NCI-H2107 (cell line): Measurements from ENCODE around the gene IMPA2.

Experiments
- DNase-seq: peaks from one replicate; lab custom pipeline; 2025; lab: John Stamatoyannopoulos, UW

The IMPA2 gene

DNA sequence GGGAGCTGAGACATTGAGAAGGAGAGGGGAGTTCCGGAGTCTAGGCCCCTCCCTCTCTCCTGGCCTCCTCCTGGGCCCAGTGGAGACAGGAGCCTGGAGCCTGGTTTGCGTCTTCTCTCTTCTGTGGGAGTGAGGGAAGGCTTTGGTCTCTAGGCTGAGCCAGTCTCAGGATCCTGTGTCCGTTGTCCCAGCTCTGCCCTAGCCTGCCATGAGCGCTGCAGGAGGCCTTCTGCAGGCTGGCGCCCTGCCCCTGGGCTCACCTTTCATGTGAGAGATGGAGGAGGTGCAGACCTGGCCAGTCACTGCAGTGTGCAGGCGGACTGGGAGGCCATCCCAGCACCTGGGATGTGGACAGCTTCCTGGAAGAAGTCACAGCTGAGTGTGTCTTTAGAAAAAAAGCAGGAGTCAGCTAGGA lies 8.7 kb downstream of the IMPA2 start:
- no peak for DNase-seq

DNA sequence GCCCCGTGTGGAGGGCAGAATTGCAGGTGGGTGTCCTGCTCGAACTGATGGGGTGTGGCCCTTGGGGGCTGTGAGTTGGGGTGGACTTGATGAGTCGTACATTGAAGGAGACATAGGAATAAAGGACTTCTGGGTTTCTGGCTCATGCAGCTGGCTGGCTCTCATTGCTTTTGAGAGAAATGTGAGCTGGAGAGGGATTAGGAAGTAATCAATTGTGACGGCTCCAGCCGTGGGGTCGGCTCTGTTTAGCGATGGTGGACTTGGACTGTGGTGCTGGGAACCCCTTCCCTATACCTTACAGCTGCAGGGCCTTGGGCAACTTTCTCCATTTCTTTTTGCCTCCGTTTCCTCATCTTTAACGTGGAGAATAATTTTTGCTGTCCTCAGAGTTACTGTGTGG lies 9.2 kb downstream of the IMPA2 start:
- no peak for DNase-seq

GRCh38 chr18:11991021-11991795 lies 9.9 kb downstream of the IMPA2 start:
- no peak for DNase-seq

DNA sequence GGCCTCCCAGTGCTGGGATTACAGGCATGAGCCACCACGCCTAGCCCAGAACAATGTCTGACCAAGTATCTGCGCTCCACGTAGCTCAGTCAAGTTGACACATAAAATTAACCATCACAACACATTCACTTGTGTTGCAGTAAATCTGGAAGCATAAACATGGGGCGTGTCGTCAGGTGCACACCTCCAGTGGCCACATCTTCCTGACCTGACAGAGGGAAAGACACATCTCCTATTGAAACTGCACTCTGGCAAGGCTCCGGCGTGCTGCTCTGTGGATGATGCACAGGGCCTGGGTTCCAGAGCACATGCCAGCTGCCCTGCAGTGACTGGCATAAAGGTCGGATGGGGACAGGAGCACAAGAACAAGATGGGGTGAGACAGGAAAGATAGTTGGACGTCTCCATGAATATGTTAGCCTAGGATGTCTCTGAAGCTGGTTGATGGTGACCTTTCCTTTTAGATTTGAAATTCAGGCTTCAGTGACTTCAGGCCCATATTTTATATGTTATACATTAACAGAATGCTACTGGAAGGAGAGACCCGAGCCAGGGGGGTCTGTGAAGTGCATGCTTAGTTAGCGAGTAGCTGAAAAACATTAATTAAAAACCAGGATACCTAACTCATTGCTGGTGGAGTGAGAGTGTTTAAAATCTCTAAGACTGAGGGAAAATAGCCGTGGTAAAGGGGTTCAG lies 10.9 kb downstream of the IMPA2 start:
- DNase-seq = no peak

DNA sequence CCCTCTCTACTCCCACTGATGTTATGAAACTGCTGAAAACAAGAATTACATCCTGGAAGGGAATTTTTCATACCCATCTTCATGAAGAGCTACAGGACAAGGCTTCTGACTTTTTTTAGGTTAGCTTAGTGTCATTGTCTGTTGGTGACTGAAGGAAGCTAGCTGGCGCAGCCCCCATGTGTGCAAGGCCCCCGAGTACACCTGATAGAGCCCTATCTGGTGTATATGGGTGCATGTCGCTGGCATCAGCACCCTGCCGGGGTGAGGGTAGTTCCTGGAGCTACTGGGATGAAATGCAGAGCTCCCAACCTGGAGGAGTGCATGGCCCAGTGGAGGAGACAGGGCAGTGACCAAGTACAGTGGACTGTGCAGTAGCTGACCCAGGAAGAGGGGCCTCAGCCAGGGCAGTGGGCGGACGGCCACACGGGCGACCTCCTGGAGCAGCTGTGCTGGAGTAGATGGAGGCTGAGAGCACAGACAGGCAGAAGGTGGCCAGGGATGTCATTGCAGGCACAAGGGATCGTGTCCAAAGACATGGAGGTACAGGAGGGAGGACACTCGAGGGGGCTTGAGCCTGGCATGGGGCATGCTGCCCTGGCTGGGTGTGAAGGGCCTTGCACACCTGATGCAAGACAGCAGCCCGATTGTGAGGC lies 12.1 kb downstream of the IMPA2 start:
- no peak for DNase-seq

DNA sequence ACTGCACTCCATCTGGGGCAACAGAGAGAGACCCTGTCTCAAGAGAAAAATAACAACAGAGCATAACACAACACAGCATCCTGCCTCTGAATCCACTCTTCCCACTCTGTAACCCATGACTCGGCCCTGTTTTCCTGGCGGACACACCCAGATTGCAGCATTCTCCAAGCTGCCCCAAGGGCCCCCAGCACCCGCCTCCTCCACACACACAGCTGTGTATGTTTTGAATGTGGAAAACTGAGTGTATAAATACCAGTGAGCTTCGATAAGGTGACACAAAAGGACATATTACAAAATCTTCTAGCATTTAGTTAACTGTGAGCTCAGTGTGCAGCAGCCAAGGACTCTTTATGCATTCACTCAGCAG lies 13.0 kb downstream of the IMPA2 start:
- no peak for DNase-seq

GRCh38 chr18:11994703-11995444 lies 13.6 kb downstream of the IMPA2 start:
- no peak for DNase-seq

DNA sequence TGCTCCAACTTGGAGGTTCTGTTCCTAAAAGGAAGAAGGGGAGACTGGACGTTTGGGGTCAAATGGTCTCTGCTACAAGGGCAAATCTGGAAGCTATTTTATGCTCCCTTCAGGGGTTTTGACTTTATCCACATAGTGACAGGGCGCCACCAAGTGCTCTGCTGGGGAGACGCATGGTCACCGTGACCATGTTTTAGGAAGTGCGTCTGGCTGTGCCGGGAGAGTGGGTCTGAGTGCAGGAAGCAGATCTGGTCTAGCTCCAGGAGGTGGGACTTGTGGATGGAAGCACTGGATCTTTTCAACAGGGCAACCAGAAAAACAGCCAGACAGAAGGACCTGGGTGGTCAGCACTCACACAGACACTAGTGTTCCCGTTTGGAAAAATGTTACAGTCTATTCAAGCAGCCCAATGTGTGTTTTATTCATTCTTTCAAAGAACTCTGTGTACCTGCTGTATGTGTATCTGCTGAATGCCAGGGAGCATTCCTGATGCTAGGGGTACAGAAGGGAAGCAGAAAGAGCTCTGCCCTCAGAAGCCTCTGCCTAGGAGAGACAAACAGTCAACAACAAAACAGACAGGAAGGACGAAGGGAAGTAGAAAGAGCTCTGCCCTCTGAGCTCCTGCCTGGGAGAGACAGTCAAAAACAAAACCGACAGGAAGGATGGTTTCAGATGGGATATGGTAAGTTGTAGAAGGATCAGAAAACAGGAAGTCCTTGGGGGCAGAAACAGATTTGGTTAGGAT lies 14.3 kb downstream of the IMPA2 start:
- DNase-seq = no peak

- no peak for DNase-seq
These were observed 15.0 kb downstream of the IMPA2 start for GRCh38 chr18:11996190-11996754.

DNA sequence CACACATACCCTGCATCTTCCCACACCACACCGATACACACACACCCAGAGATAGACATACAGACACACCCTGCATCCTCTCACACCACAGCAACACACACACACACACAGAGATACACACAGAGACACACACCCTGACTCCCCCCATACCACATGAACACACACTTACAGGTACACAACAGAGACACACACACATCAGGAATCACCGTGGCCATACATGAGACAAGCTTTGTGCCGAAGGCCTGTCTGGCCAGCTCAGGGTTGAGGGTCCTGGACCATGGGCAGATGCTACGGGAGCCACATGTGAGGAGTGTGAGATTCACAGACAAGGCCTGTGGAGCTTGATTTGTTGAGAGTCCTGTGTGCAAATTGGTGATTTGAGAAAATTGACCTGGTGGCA lies 15.6 kb downstream of the IMPA2 start:
- DNase-seq = no peak

GRCh38 chr18:11997466-11997865 lies 16.2 kb downstream of the IMPA2 start:
- no peak for DNase-seq

DNA sequence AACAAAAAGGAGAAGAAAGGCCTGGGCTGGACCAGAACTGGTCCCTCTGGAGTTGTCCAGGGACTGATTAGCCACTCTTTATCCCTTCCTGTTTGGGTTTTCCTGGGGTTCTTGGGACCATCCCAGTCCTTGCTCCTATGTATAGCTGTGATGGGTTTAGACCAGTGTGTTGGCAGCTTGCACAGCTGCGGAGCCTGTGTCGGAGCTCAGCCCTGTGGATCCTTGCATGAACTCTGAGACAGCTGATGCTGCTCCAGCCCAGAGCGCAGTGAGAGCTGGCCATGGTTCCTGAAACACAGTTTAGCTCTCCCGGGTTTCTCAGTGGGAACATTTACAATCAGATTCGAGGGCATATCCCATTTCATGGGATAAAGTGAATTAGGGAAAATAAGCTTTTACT lies 16.9 kb downstream of the IMPA2 start:
- no peak for DNase-seq

GRCh38 chr18:11999429-11999828 lies 18.1 kb downstream of the IMPA2 start:
- DNase-seq = no peak

DNA sequence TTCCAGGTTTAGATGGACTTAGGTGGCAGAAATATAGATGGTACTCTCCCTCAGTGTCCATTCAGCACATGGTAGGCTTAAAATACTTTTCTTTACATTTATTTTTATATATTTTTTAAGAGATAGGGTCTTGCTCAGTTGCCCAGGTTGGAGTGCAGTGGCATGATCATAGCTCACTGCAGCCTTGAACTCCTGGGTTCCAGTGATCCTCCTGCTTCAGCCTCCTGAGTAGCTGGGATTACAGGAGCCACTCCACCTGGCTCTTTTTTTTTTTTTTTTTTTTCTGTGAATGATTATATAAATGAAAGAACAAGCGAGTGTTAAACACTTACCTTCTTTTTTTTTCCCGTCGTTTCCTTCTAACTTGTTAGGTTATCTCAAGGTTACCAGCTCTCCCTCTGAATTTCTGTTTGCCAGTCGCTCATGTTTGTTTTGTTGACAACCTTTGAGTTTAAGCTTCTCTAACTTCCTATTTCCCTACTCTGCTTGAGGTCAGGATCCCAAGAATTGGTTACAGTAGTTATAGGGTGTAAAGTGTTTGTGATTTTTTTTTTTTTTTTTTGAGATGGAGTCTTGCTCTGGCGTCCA lies 18.9 kb downstream of the IMPA2 start:
- DNase-seq = no peak

DNA sequence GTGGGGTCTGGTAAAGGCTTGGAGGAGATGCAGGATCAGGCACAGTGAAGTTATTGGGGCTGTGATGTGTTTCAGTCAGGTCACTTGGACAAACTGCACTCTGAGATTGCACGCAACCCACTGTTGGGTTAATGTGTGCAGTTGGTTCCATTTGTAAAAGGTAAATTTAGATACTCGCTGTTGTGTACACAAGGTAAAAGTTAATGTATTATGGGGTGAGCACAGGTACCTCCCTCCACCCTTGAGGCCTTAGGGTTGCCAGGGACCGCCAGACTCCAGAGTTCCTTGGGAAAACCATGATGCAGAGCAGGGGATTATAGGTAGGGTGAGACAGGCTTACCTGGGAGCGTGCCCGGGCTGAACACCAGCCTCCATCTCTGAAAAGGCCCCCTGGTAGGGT lies 20.1 kb downstream of the IMPA2 start:
- DNase-seq = no peak

GRCh38 chr18:12003894-12004293 lies 22.6 kb downstream of the IMPA2 start:
- no peak for DNase-seq

DNA sequence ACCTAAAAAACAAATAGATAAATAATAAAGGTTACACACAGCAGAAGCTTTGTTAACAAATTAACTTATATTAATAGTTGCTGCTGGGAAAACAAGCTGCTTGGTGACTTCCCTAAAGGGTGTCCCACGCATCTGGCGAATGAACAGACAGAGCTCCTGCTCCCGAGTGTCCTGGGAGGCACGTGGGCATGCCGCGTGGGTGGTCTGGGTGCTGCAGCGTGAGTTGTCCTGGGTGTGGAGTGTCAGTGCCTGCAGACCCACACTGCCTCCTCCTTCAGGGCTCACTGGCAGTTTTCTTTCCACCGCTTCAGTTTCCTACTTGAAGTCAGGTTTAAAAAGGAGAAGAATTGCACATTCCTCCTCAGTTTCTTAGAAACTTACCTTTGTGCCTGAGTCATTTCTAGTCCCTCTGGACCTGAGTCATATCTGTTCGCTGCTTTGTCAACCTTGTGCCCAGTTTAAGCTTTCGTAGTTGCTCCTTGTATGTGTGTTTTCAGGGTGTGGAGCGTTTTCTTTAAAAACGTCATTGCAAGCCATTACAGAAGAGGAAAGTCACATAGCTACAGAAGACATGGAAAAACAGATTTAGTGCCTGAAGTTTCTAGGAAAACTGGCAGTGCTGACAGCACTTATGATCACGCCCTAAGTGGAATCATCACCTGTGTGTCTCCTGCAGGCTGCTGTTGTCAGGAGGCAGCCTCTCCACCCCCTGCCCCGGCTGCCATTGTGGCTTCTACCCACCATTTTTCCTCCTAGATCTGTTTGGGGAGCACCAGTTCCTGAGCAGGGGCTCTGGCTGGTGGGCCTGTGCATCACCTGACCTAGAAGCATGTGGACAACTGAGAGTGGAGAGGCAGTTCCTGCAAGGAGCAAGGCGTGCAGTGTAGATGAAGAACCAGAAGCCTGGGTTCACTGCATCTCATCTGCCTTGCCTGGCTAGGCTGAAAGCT lies 24.5 kb downstream of the IMPA2 start:
- no peak for DNase-seq

DNA sequence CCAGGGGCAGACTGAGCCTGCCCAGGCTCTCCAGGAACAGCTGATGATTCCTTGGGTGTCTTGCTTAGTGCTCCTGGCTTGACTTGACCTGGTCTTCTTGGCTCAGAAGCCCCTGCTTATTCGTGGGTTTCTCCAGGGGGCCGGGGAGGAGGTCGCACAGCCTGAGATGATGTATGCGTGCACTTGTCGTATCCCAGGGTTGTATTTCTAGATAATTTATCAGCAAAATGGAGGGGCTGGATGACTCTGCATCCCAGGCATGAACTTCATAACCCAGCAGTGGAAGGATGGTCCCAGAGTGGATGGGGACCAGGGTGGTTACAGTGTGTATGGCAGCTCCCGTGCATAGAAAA lies 25.2 kb downstream of the IMPA2 start:
- no peak for DNase-seq

DNA sequence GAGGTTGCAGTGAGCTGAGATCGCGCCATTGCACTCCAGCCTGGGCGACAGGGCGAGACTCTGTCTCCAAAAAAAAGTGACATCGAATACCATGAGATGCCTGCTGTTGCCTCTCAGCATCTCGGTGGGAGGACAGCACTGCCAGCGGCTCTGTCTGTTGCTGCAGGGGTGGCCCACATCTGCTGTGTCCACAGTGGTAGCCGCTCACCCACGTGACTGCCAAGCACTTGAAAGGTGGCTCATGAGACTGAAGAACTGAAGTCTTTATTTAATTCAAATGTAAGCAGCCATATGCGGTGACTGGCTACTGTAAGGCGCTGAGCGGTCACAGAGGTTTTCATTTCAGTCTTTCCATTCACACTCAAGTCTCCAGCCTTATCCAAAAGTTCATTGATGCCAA lies 25.8 kb downstream of the IMPA2 start:
- no peak for DNase-seq

GRCh38 chr18:12008181-12008767 lies 27.0 kb downstream of the IMPA2 start:
- no peak for DNase-seq
